ENCODE results near the gene LARP4B.

DNA sequence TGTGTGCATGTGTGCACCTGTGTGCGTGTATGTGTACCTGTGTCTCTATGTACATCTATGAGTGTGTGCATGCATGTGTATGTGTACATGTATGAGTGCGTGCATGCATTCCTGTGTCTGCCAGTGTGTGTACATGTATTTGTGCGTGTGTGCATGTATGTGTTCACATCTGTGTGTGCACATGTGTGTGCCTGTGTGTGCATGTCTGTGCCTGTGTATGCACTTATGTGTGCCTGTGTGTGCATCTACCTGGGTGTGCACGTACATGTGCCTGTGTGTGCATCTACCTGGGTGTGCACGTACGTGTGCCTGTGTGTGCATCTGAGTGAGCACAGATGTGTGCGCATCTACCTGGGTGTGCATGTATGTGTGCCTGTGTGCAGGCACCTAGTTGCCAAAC lies 139.9 kb downstream of the LARP4B start:
- TF ChIP-seq, protein P1, sequence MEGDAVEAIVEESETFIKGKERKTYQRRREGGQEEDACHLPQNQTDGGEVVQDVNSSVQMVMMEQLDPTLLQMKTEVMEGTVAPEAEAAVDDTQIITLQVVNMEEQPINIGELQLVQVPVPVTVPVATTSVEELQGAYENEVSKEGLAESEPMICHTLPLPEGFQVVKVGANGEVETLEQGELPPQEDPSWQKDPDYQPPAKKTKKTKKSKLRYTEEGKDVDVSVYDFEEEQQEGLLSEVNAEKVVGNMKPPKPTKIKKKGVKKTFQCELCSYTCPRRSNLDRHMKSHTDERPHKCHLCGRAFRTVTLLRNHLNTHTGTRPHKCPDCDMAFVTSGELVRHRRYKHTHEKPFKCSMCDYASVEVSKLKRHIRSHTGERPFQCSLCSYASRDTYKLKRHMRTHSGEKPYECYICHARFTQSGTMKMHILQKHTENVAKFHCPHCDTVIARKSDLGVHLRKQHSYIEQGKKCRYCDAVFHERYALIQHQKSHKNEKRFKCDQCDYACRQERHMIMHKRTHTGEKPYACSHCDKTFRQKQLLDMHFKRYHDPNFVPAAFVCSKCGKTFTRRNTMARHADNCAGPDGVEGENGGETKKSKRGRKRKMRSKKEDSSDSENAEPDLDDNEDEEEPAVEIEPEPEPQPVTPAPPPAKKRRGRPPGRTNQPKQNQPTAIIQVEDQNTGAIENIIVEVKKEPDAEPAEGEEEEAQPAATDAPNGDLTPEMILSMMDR (IDR thresholded peaks at IDR 0.05): no peak
- TF ChIP-seq, protein P2, sequence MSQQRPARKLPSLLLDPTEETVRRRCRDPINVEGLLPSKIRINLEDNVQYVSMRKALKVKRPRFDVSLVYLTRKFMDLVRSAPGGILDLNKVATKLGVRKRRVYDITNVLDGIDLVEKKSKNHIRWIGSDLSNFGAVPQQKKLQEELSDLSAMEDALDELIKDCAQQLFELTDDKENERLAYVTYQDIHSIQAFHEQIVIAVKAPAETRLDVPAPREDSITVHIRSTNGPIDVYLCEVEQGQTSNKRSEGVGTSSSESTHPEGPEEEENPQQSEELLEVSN (IDR thresholded peaks at IDR 0.05; ENCODE audit: borderline replicate concordance, low read depth): no peak
- TF ChIP-seq POLR2A (IDR thresholded peaks at IDR 0.05; ENCODE audit: low read length) (no peak), KDM1A (IDR thresholded peaks at IDR 0.05; ENCODE audit: low read depth) (no peak), POLR2AphosphoS2 (conservative IDR thresholded peaks at IDR 0.05; ENCODE audit: low read length) (no peak)
- TF ChIP-seq, protein P3, sequence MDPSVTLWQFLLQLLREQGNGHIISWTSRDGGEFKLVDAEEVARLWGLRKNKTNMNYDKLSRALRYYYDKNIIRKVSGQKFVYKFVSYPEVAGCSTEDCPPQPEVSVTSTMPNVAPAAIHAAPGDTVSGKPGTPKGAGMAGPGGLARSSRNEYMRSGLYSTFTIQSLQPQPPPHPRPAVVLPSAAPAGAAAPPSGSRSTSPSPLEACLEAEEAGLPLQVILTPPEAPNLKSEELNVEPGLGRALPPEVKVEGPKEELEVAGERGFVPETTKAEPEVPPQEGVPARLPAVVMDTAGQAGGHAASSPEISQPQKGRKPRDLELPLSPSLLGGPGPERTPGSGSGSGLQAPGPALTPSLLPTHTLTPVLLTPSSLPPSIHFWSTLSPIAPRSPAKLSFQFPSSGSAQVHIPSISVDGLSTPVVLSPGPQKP (IDR thresholded peaks at IDR 0.05; ENCODE audit: low read depth, low read length): no peak

All from A549 (cell line).